Stimulated activated CD8-positive, alpha-beta memory T cell treated with anti-CD3 and anti-CD28 coated beads, Interleukin-7, amount 100 ng/mL, for 1 hour (primary cell): ENCODE results near the gene MED12L.
"Not testable (repeated sequence)": the region's sequence is repeated elsewhere in the genome, so short reads cannot be mapped to it uniquely, and the experiment has no call there.

Source experiments
- DNase-seq, 2 donors: peaks; one replicate each; pipeline ENCODE4 v3.0.0-alpha.2; 2020; ENCODE audit warnings: low read depth in 2 of 2

MED12L gene, protein sequence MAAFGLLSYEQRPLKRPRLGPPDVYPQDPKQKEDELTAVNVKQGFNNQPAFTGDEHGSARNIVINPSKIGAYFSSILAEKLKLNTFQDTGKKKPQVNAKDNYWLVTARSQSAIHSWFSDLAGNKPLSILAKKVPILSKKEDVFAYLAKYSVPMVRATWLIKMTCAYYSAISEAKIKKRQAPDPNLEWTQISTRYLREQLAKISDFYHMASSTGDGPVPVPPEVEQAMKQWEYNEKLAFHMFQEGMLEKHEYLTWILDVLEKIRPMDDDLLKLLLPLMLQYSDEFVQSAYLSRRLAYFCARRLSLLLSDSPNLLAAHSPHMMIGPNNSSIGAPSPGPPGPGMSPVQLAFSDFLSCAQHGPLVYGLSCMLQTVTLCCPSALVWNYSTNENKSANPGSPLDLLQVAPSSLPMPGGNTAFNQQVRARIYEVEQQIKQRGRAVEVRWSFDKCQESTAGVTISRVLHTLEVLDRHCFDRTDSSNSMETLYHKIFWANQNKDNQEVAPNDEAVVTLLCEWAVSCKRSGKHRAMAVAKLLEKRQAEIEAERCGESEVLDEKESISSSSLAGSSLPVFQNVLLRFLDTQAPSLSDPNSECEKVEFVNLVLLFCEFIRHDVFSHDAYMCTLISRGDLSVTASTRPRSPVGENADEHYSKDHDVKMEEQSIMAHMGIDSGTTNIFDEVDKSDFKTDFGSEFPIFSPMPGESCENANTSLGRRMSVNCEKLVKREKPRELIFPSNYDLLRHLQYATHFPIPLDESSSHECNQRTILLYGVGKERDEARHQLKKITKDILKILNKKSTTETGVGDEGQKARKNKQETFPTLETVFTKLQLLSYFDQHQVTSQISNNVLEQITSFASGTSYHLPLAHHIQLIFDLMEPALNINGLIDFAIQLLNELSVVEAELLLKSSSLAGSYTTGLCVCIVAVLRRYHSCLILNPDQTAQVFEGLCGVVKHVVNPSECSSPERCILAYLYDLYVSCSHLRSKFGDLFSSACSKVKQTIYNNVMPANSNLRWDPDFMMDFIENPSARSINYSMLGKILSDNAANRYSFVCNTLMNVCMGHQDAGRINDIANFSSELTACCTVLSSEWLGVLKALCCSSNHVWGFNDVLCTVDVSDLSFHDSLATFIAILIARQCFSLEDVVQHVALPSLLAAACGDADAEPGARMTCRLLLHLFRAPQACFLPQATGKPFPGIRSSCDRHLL (N-terminal part only)

GRCh38 chr3:151085227-151085888 lies at the start of gene MED12L:
Gene MED12L (plus strand): TSS chr3:151085664. CDS start chr3:151086927, 1,263 bp downstream.
- no peak for DNase-seq

DNA sequence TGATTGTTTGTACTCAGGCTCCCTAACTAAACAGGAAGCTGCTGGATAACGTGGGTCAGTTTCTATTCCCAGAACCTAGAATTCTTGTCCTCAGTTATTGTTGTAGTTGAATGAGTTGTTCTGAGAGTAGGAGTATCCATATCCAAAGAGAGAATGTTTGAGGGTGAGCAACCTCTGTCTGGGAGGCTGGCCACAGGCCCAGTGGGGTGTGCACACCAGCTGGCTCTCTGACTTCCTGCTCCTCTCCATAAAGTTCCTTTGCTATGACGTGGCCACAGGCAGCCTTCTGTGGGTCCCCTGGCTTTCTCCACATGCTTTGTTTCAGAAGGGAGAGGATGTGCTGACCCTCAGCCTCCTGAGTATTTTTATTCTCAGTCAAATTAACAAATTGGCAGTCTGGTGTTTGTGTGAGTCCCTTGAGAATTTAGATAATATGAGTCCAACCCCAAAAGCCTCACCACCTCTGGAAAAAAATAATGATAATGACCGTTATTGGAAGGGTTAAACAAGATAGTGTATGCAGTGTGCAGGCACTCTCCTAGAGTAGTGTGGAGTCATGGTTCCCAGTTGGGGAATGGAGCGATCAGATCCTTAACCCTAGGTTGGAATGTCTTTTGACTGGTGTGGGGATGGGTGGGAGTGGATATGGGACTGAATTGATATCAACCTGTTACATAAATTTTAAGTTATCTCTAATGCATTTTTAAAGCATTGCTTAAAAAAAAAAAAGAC lies 47.6 kb upstream of the MED12L start:
- no peak for DNase-seq

DNA sequence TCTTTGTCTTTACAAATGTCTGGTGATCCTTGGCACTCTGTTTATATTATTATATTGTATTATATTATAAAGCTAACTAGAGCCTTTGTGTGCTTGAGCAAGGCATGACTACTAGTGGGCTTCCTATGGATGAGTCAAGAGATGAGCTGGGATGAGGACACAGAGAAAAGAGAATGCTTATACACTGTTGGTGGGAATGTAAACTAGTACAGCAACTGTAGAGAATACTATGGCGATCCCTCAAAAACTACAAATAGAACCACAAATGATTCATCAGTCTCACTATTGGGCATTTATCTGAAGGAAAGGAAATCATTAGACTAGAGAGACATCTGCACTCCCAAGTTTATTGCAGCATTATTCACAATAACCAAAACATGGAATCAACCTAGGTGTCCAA lies 40.8 kb upstream of the MED12L start:
- DNase-seq: no peak

GRCh38 chr3:151047636-151048035 lies 37.8 kb upstream of the MED12L start:
- no peak for DNase-seq

DNA sequence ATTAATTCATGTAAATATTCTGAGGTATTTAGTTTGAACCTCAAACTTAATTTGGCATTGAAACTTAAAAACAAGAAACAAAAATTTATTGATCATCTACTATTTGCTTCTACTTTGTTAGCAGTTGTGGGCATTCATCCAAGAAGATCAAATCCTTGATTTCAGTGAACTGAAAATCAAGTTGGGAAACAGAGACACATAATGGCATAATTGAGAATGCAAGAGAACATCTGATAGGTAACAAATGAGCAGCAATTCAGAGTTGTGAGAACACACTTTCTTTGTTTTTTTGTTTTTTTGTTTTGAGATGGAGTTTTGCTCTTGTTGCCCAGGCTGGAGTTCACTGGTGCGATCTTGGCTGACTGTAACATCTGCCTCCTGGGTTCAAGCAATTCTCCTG lies 33.9 kb upstream of the MED12L start:
- no peak for DNase-seq

DNA sequence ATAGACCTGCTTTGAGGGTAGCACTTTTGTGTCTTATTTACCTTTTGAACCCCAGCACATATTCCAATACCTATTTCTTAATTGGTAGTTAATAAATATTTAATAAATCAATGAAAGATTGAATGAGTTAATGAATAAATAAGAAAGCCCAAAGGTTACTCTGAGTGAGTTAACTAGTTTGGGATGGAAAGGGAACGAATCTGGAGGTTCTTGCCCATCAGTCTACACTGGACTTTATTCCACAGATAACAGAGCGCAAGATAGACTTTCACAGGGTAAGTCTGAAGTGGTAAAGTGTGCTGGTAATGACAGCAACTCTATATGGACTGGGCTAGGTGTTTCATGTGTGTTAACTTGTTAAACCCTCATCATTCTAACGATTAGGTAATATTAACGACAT lies 33.1 kb upstream of the MED12L start:
- no peak for DNase-seq

- DNase-seq: no peak
Measured at GRCh38 chr3:151052756-151053155, 32.7 kb upstream of the MED12L start.

- DNase-seq: no peak
Measured at GRCh38 chr3:151058740-151059139, 26.7 kb upstream of the MED12L start.

DNA sequence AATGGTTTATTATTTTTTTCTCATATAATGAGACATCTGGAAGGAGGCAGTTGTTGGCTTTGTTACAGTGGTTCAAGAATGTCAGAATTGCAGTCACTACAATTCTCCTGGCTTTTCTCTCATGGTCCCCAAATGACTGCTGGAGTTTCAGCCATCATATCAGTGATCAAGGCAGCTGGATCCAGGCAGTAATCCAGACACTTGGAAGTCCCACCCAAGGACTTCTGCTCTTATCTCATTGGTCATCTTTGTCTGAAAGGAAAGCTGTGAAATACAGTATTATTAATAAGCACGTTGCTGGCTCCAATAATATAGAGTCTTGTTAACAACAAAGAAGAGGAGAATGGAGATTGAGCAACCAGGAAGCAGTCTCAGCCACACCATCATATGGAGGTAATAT lies 22.9 kb upstream of the MED12L start:
- DNase-seq: no peak

DNA sequence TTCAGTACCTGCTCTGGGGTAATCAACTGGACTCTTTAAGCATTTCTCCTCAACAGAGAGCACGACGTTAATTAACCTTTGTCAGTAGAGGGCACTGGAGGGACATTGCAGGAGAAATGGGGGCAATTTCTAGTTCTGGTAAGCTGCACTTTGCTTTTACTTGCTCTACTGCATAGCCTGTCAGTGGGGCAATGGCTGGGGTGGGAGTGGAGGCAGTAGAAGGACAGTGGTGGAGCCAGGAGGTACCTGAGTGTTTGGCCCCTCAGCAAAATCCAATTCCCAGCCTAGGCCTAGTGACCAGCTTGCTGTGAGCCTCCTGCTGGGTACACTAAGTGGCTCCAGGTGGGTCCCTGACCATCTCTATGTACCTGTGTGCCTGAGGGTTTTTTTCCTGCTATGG lies 18.3 kb upstream of the MED12L start:
- DNase-seq: no peak

GRCh38 chr3:151072842-151073241 lies 12.6 kb upstream of the MED12L start:
- not testable (repeated sequence) for DNase-seq

- DNase-seq: no peak
Measured at GRCh38 chr3:151074256-151074655, 11.2 kb upstream of the MED12L start.

DNA sequence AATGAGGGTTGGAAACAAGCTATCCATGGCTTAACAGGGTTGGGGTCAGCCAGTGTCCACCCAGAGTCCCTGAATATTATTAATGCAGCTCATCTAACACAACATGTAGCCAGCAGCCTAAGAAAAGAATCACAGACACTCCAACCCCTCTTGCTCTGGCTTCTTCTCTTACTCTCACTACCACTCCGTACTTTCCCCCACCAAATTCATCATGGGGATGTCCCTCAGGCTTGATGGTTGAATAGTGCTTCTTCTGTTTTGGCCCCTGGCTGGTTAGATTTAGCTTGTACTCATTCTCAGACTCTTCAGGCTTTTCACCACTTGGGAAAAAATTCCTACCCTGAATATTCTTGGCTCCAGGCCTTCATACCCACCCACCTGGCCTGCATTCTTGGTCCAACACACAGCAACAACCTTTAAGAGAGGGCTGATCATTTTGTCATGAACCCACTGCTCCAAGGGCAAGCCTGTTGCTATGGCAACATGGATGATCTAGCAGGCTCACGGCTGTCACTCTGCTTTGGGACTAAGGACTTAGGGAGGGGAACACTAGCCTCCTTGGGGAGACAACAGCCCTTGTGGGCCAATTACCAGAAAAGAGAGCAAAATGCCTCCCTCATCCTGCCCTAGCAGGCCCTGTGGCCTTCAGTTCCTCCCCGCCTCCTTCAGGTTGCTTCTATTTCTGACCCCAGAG lies 9.4 kb upstream of the MED12L start:
- DNase-seq: no peak

- no peak for DNase-seq
Measured at GRCh38 chr3:151076626-151077025, 8.8 kb upstream of the MED12L start.

DNA sequence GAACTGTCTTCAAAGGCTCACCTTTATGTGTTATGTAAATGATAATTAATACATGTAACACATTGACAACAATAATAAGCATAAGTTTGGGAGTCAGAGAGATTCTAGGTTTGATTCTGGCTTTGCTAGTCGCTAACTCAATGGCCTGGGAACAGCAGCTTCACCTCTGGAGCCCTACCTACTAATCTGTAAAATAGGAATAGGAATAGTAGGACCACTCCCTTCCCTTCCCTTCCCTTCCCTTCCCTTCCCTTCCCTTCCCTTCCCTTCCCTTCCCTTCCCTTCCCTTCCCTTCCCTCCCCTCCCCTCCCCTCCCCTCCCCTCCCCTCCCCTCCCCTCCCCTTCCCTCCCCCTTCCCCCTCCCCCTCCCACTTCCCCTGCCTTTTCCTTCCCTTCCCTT lies 4.4 kb upstream of the MED12L start:
- DNase-seq: not testable (repeated sequence)

- DNase-seq: no peak
Measured at GRCh38 chr3:151082880-151083838, 2.3 kb upstream of the MED12L start.

- DNase-seq: no peak
Measured at GRCh38 chr3:151084893-151085226, 604 bp upstream of the MED12L start.

DNA sequence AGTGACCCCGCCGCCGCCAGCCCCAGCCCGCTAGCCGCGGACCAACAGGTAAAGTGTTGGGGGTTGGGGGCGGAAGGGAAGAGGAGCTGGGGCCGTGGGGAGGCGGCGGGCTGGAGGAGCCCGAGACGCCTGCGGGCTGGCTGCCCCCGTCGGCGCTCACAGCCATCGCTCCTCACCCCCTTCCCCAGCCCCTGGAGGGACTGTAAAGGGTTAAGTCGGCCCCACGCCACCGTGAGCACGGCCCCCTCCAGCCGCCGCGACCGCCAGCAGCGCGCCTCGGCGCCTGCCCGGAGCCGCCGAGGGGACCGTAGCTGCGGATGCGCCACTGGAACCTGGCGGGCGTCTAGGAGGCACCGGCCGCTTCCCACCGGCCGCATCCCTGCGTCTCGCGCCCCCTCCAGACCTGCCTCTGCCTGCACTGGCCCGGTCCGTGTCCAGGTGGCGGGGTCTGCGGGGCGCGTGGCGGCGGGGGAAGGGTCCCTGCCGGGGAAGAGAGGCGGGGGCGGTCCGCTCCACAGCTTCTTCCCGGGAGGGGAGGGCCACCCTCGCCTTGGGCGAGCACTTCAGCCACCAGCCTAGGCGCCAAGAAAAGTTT lies 522 bp downstream of the MED12L start:
- DNase-seq: no peak
